GM12873 (cell line): Measurements from ENCODE around the gene RRP1.
A peak's percentile ranks its signal among the peaks of the same experiment; 100 is the strongest.

Experiments
- TF ChIP-seq, protein P1 (sequence below): IDR thresholded peaks from 2 replicates; pipeline ENCODE4 v1.5.1; 2012; ENCODE audit warnings: low read depth, mild to moderate bottlenecking, moderate library complexity, low read length, control low read depth; ENCODE audit not compliant: insufficient read depth; ENCODE audit errors: missing control alignments

The RRP1 gene

DNA sequence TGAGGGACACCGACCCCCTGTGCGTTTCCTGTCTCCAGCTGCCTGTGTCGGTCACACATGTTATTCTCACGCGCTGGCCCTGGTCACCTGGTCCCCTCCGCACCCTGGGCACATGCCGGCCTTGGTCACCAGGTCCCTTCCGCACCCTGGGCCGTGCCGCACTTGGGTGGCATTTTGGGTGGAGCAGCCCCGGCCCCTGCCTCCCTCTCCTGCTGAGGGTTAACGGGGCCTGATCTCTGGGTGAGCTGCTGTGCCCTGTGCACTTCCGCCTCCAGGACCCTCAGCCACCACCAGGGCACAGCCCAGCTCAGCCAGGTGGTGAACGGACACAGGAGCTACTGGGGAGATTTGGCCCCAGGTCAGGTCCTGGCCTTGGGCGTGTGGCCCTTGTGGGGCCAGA is 26.6 kb downstream of the RRP1 start:
- TF ChIP-seq, protein P1, sequence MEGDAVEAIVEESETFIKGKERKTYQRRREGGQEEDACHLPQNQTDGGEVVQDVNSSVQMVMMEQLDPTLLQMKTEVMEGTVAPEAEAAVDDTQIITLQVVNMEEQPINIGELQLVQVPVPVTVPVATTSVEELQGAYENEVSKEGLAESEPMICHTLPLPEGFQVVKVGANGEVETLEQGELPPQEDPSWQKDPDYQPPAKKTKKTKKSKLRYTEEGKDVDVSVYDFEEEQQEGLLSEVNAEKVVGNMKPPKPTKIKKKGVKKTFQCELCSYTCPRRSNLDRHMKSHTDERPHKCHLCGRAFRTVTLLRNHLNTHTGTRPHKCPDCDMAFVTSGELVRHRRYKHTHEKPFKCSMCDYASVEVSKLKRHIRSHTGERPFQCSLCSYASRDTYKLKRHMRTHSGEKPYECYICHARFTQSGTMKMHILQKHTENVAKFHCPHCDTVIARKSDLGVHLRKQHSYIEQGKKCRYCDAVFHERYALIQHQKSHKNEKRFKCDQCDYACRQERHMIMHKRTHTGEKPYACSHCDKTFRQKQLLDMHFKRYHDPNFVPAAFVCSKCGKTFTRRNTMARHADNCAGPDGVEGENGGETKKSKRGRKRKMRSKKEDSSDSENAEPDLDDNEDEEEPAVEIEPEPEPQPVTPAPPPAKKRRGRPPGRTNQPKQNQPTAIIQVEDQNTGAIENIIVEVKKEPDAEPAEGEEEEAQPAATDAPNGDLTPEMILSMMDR = no peak

DNA sequence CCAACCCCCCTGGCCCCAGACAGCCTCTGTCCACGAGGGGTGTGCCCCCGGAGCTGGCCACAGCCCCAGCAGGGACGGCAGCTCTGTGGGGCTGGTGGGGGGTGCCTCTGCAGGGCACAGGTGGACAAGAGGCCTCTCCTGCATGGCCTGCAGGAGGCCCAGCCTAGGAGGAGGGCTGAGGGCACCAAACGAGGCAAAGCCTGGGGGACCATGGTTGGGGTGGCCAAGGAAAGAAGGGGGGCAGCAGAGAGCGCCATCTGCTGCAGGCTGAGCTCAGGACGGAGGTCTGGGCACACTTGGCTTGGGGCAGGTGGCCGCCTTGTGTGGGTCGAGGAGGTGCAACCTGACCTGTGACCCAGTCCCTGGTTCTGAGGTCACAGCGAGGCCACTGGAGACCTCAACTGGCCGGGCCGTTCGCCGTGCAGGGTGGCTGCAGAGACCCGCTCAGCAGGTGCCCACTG is 27.3 kb downstream of the RRP1 start:
- TF ChIP-seq, protein P1 = peak; percentile 13

DNA sequence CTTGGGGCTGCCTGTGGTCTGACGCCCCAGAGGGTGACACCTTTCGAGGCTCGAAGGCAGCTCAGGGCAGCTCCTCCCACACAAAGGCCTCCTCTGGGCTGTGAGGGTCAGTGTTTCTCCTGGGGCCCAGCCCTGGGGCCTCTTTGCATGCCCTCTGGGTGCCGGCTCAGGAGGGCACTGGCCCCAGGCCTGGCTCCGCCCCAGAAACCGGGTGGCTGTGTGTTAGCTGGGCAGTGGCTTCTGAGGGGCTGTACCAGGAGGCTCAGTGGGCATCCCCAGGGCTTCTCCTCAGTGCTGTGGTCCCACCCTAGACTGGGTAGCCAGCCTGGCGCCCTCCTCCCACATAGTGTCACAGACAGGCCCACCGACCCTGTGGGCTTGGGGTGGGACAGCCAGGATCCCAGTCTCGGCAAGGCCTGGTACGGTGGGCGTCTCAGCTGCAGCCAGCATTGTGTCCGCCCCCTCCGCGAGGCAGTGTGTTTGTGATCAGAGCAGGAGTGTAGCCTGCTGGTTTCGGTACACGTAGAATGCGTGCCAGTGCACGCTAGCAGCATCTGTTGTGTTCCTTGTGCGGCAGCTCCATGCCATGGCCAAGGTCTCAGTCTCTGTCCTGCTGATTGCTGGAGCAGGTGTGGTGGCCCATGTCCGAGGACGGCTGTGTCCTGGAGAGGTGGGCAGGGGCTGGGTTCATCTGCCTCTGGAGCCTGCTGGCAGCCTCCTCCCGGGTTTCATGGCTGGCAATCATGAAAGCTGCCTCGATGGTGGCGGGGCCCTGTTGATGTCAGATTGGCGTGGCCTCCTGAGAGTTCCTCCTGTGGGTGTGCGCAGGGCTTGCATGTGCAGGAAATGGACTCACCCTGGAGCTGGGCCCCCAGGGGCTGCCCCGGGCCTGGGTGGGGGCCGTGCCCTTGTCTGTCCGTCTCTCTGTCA is 28.0 kb downstream of the RRP1 start:
- TF ChIP-seq, protein P1 = no peak

- TF ChIP-seq, protein P1 = no peak
Observed at GRCh38 chr21:43818685-43819084, 29.3 kb downstream of the RRP1 start.

DNA sequence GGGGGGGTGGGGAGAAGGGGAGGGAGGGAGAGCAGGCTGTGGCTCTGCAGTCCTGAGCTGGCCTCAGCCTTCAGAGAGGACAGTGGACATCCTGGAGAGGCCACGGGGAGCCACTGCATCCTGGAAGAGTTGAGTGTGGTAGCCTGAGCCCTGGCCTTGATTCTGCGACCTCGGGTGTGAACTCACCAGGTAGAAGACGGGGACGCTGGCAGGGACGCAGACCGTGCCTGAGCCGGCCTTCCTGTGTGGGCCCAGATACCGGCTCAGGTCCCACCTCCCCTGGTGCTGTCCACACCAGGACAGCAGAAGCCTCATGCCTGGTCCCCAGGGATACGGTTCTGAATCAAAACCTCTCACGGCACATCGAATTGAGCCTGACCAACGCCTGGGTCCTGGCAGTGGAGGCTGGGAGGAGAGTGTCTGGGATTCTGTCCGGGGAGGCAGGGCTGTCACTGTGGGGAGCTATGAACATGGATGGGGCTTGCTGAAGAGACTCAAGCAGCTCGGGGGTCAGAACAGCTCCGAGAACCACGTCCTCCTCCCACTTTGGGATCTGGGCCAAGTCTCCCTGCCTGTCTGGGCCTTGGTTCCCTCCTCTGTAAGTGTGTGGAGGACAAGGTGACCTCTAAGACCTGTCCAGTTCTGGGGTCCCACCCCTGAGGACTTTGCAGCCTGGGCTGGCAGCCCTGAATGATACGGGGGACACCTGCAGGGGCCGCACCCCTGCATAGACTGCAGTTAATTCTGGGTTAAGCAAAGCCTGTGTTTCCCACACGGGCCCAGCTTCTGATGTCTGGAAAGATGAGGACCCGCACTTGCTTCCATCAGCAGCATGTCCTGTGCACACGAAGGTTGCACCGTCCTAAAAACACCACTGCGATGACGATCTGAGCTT is 30.4 kb downstream of the RRP1 start:
- TF ChIP-seq, protein P1 = no peak

DNA sequence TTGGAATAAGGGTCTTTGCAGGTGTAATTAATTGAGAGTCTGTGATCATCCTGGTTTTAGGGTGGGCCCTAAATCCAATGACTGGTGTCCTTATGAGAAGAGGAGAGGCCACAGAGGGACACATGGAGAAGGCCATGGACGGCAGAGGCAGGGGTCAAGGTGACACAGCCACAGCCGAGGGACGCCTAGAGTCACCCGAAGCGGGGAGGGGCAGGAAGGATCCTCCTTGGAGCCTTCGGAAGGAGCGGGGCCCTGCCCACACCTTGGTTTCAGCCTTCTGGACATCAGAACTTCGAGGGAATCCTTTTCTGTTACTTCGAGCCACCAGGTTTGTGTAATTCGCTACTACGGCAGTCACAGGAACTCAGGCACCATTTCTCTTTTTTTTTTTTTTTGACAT is 31.1 kb downstream of the RRP1 start:
- TF ChIP-seq, protein P1 = no peak
